GM19238 (cell line): ENCODE data around the gene DIP2C.
"Not testable (repeated sequence)": the region's sequence is repeated elsewhere in the genome, so short reads cannot be mapped to it uniquely, and the experiment has no call there.

Experiments
- DNase-seq: peaks from one replicate; pipeline ENCODE4 v3.0.0; 2011; ENCODE audit warnings: low spot score; ENCODE audit not compliant: insufficient read length

Gene DIP2C

GRCh38 chr10:700183-700582 is 10.7 kb upstream of the DIP2C start:
- DNase-seq, result not testable (repeated sequence)

GRCh38 chr10:697097-697875 is 7.8 kb upstream of the DIP2C start:
- no peak for DNase-seq

- no peak for DNase-seq
Measured at GRCh38 chr10:695396-695795, 5.9 kb upstream of the DIP2C start.

GRCh38 chr10:693506-693905 is 4.0 kb upstream of the DIP2C start:
- DNase-seq, result no peak

- DNase-seq, result no peak
Measured at GRCh38 chr10:692682-693351, 3.3 kb upstream of the DIP2C start.

- DNase-seq, result no peak
Measured at GRCh38 chr10:691216-691615, 1.7 kb upstream of the DIP2C start.

- DNase-seq, result no peak
Measured at GRCh38 chr10:690372-691161, 1.1 kb upstream of the DIP2C start.

GRCh38 chr10:689121-689451 is 382 bp downstream of the DIP2C start:
- DNase-seq, result no peak

- DNase-seq, result no peak
Measured at GRCh38 chr10:688312-689120, 952 bp downstream of the DIP2C start.

- DNase-seq, result no peak
Measured at GRCh38 chr10:687583-688311, 1.7 kb downstream of the DIP2C start.

GRCh38 chr10:686155-686931 is 3.1 kb downstream of the DIP2C start:
- no peak for DNase-seq

- DNase-seq, result no peak
Measured at GRCh38 chr10:685613-686012, 3.9 kb downstream of the DIP2C start.

GRCh38 chr10:683448-684071 is 5.9 kb downstream of the DIP2C start:
- DNase-seq, result no peak

- no peak for DNase-seq
Measured at GRCh38 chr10:682931-683447, 6.5 kb downstream of the DIP2C start.

- no peak for DNase-seq
Measured at GRCh38 chr10:681670-682318, 7.7 kb downstream of the DIP2C start.

GRCh38 chr10:680745-681144 is 8.7 kb downstream of the DIP2C start:
- DNase-seq, result no peak

GRCh38 chr10:680146-680545 is 9.3 kb downstream of the DIP2C start:
- no peak for DNase-seq

GRCh38 chr10:679556-679955 is 9.9 kb downstream of the DIP2C start:
- no peak for DNase-seq

GRCh38 chr10:678662-679005 is 10.8 kb downstream of the DIP2C start:
- not testable (repeated sequence) for DNase-seq
